ENCODE results near the gene APC.

The APC gene

DNA sequence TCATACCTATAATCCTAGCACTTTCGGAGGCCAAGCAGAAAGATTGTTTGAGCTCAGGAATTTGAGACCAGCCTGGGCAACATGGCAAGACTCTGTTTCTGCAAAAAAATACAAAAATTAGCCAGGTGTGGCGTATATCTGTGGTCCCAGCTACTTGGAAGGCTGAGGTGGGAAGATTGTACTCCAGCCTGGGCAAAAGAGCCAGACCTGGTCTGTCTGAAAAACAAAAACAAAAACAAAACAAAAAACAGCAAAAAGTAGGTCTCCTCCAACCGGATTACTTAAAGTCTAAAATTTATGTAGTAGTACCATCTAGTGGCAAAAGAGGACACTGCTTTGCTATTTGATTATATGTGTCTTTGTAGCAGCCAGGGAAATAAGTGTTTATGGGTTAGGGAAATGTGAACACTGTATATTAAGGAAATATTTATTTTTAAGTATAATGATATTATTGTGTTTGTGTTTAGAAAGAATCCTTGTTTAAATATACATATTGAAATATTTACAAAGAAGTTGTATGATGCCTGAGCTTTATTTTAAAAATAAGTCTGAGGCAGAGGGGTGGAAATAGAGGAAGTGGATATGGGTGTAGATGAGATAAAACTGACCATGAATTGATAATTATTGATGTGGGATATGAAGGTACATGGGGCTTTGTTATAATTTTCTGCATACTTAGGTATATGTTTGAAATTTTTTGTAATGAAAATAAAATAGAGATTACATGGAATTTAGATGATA, 20.0 kb downstream of the APC start:
- no peak for TF ChIP-seq EZH2phosphoT487 (IDR thresholded peaks at IDR 0.05; ENCODE audit: low read depth)
- TF ChIP-seq, protein P1, sequence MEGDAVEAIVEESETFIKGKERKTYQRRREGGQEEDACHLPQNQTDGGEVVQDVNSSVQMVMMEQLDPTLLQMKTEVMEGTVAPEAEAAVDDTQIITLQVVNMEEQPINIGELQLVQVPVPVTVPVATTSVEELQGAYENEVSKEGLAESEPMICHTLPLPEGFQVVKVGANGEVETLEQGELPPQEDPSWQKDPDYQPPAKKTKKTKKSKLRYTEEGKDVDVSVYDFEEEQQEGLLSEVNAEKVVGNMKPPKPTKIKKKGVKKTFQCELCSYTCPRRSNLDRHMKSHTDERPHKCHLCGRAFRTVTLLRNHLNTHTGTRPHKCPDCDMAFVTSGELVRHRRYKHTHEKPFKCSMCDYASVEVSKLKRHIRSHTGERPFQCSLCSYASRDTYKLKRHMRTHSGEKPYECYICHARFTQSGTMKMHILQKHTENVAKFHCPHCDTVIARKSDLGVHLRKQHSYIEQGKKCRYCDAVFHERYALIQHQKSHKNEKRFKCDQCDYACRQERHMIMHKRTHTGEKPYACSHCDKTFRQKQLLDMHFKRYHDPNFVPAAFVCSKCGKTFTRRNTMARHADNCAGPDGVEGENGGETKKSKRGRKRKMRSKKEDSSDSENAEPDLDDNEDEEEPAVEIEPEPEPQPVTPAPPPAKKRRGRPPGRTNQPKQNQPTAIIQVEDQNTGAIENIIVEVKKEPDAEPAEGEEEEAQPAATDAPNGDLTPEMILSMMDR (IDR thresholded peaks at IDR 0.05; ENCODE audit: low read depth, low read length): peak; percentile 64
- H4K20me1 ChIP-seq (ENCODE audit: insufficient read depth, low read length): no peaks in the 10 kb centered on the region
- H3K27me3 ChIP-seq (ENCODE audit: low read depth, low read length): no peaks in the 10 kb centered on the region
- H3K27ac ChIP-seq (ENCODE audit: low read length): no peak overlapping the region
- no peak overlapping the region for H2AFZ ChIP-seq (ENCODE audit: low read depth, low read length)
- H3K4me2 ChIP-seq (ENCODE audit: low read length): no peak overlapping the region
- H3K9me3 ChIP-seq (ENCODE audit: insufficient read depth, low read length): no peaks in the 10 kb centered on the region
- H3K79me2 ChIP-seq (ENCODE audit: low read length): no peaks in the 10 kb centered on the region
- H3K9ac ChIP-seq (ENCODE audit: low read length): no peak overlapping the region
- no peak overlapping the region for H3K4me3 ChIP-seq (ENCODE audit: low read length)
- H3K36me3 ChIP-seq (replicated peaks; ENCODE audit: low read depth, low read length): no peaks in the 10 kb centered on the region
- no peaks in the 10 kb centered on the region for H3K4me1 ChIP-seq (ENCODE audit: low read length)

DNA sequence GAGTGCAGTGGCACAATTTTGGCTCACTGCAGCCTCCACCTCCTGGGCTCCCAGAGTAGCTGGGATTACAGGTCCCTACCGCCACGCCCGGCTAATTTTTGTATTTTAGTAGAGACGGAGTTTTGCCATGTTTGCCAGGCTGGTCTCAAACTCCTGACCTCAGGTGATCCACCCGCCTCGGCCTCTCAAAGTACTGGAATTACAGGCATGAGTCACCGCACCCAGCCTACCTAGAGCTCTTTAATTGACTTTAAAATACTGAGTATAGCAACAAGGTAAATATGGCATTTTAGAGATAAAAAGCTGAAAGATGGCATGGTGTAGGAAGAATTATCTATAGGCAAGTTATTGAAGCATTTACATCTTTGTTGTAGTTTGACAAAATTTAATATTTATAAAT, 21.0 kb downstream of the APC start:
- no peak overlapping the region for H3K9ac ChIP-seq (ENCODE audit: low read length)
- H3K4me3 ChIP-seq (ENCODE audit: low read length): no peak overlapping the region
- H3K4me1 ChIP-seq (ENCODE audit: low read length): no peaks in the 10 kb centered on the region
- no peaks in the 10 kb centered on the region for H3K27me3 ChIP-seq (ENCODE audit: low read depth, low read length)
- H2AFZ ChIP-seq (ENCODE audit: low read depth, low read length): no peak overlapping the region
- H3K36me3 ChIP-seq (replicated peaks; ENCODE audit: low read depth, low read length): no peaks in the 10 kb centered on the region
- H3K4me2 ChIP-seq (ENCODE audit: low read length): no peak overlapping the region
- no peak overlapping the region for H3K27ac ChIP-seq (ENCODE audit: low read length)
- no peak for TF ChIP-seq EZH2phosphoT487 (IDR thresholded peaks at IDR 0.05; ENCODE audit: low read depth)
- TF ChIP-seq, protein P1 (IDR thresholded peaks at IDR 0.05; ENCODE audit: low read depth, low read length): no peak
- H4K20me1 ChIP-seq (ENCODE audit: insufficient read depth, low read length): no peaks in the 10 kb centered on the region
- H3K79me2 ChIP-seq (ENCODE audit: low read length): no peaks in the 10 kb centered on the region
- no peaks in the 10 kb centered on the region for H3K9me3 ChIP-seq (ENCODE audit: insufficient read depth, low read length)

DNA sequence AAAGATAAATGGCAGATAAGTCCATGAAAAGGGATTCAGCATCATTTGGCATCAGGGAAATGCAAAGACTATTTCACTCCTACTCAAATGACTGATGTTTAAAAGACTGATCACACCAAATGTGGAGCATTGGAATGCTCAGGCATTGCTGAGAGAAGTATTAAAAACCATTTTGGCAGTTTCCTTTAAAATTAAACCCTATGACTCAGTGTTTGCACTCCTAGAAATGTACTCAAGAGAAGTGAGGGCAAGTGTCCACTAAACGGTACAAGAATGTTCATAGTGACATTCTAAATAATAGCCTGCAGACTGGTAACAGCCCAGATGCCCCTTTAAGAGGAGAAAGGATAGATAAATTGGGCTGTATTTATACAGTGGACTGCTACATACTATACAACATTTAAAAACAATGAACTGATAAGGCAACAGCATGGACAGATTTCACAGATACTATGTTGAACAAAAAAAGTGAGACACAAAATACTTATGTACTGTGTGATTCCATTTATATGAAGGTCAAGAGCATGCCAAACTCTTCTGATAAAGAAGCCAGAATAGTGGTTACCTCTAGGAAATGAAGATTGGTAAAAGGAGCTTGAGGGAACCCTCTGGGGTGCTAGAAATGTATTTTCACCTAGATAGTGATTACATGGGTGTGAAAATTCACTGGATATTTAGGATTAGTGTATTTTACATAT, 24.6 kb downstream of the APC start:
- Histone ChIP-seq H3K4me3 (ENCODE audit: low read length) (no peak overlapping the region), H2AFZ (ENCODE audit: low read depth, low read length) (no peak overlapping the region), H3K27ac (ENCODE audit: low read length) (no peak overlapping the region), H3K27me3 (ENCODE audit: low read depth, low read length) (no peaks in the 10 kb centered on the region), H3K4me2 (ENCODE audit: low read length) (no peak overlapping the region), H3K4me1 (ENCODE audit: low read length) (no peaks in the 10 kb centered on the region), H3K79me2 (ENCODE audit: low read length) (no peaks in the 10 kb centered on the region), H3K36me3 (replicated peaks; ENCODE audit: low read depth, low read length) (no peaks in the 10 kb centered on the region), H3K9ac (ENCODE audit: low read length) (no peak overlapping the region), H4K20me1 (ENCODE audit: insufficient read depth, low read length) (no peaks in the 10 kb centered on the region), H3K9me3 (ENCODE audit: insufficient read depth, low read length) (no peaks in the 10 kb centered on the region)
- TF ChIP-seq, protein P1 (IDR thresholded peaks at IDR 0.05; ENCODE audit: low read depth, low read length): no peak
- TF ChIP-seq EZH2phosphoT487 (IDR thresholded peaks at IDR 0.05; ENCODE audit: low read depth): no peak

DNA sequence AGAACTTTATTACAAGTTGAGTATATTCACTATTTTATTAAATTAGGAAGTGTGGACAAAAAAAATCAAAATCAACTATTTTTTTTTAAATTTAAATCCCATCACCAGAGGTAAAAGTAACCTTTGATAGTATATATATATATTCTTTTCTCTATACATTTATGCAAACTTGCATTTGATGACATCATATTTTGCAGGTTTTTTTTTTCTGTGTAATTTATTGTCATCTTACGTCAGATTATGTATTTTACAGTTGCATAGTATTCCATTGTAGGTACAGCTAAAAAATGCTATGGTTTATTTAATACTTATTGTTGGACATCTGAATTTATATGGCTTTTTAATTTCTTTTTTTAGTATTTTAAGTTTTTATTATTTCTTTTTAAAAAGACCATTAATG, 25.5 kb downstream of the APC start:
- Histone ChIP-seq H4K20me1 (ENCODE audit: insufficient read depth, low read length) (no peaks in the 10 kb centered on the region), H3K9me3 (ENCODE audit: insufficient read depth, low read length) (no peaks in the 10 kb centered on the region), H3K4me3 (ENCODE audit: low read length) (no peak overlapping the region), H3K36me3 (replicated peaks; ENCODE audit: low read depth, low read length) (no peaks in the 10 kb centered on the region), H3K27me3 (ENCODE audit: low read depth, low read length) (no peaks in the 10 kb centered on the region), H3K4me1 (ENCODE audit: low read length) (no peaks in the 10 kb centered on the region), H2AFZ (ENCODE audit: low read depth, low read length) (no peak overlapping the region), H3K4me2 (ENCODE audit: low read length) (no peak overlapping the region), H3K79me2 (ENCODE audit: low read length) (no peaks in the 10 kb centered on the region), H3K27ac (ENCODE audit: low read length) (no peak overlapping the region), H3K9ac (ENCODE audit: low read length) (no peak overlapping the region)
- TF ChIP-seq EZH2phosphoT487 (IDR thresholded peaks at IDR 0.05; ENCODE audit: low read depth): no peak
- TF ChIP-seq, protein P1 (IDR thresholded peaks at IDR 0.05; ENCODE audit: low read depth, low read length): no peak
